DND-41 (cell line): Measurements from ENCODE around the gene EIPR1.

Source experiments
- EZH2 ChIP-seq: IDR thresholded peaks from 3 replicates; pipeline ENCODE4 v1.6.1; 2012; ENCODE audit warnings: borderline replicate concordance, low read depth, mild to moderate bottlenecking, moderate library complexity, low read length, inconsistent platforms; ENCODE audit not compliant: severe bottlenecking
- TF ChIP-seq, protein P1 (sequence below): IDR thresholded peaks from 2 replicates; pipeline ENCODE4 v1.5.1; 2012; ENCODE audit warnings: borderline replicate concordance, low read length, moderate library complexity, mild to moderate bottlenecking; ENCODE audit not compliant: poor library complexity, severe bottlenecking; ENCODE audit errors: extremely low read depth

DNA sequence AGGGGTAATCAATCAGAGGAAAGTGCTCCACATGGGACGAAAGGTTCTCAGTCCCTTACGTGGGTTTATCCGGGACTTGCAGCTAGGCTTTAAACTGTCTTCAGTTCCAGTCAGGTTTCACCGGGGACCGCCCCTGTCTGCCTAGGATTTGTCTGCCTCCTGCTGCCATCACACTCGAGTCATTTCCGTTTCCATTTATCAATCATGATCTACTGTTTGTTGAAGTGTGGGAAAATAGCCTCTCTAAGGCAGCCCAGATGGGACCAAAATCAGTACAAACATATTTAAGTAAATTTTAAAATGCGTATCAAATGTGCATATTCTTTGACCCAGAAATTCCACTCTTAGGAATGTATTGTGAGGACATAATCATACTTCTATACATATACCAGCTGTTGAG is 12.4 kb upstream of the EIPR1 start:
- TF ChIP-seq, protein P1, sequence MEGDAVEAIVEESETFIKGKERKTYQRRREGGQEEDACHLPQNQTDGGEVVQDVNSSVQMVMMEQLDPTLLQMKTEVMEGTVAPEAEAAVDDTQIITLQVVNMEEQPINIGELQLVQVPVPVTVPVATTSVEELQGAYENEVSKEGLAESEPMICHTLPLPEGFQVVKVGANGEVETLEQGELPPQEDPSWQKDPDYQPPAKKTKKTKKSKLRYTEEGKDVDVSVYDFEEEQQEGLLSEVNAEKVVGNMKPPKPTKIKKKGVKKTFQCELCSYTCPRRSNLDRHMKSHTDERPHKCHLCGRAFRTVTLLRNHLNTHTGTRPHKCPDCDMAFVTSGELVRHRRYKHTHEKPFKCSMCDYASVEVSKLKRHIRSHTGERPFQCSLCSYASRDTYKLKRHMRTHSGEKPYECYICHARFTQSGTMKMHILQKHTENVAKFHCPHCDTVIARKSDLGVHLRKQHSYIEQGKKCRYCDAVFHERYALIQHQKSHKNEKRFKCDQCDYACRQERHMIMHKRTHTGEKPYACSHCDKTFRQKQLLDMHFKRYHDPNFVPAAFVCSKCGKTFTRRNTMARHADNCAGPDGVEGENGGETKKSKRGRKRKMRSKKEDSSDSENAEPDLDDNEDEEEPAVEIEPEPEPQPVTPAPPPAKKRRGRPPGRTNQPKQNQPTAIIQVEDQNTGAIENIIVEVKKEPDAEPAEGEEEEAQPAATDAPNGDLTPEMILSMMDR, result no peak
- no peak for TF ChIP-seq EZH2
